GM23248 (cell line): ENCODE results near the gene MMAA.

ENCODE experiments used
- EZH2 ChIP-seq: fragments of 200-600 bp; sonication (generic); IDR thresholded peaks from 2 replicates; pipeline ENCODE4 v1.6.1; 2018; ENCODE audit warnings: antibody characterized with exemption, mild to moderate bottlenecking; ENCODE audit not compliant: insufficient read depth, poor library complexity, severe bottlenecking
- EZH2phosphoT487 ChIP-seq: fragments of 200-600 bp; sonication (generic); IDR thresholded peaks from 2 replicates; pipeline ENCODE4 v1.6.1; 2018; ENCODE audit warnings: antibody characterized with exemption, moderate library complexity, mild to moderate bottlenecking, low read depth; ENCODE audit not compliant: insufficient read depth

GRCh38 chr4:145614233-145614610 is 5.0 kb upstream of the MMAA start:
- TF ChIP-seq EZH2 (no peak), EZH2phosphoT487 (no peak)
